Measurements from ENCODE around the gene PTGFRN.

- TF ChIP-seq CTCF (IDR thresholded peaks at IDR 0.05) (no peak), POLR2AphosphoS5 (IDR thresholded peaks at IDR 0.05) (peak in 1 of 3 donors; percentile 28), POLR2A (IDR thresholded peaks at IDR 0.05) (no peak)
Measured at GRCh38 chr1:116948046-116948445, 38.3 kb downstream of the PTGFRN start.
